GM18517 (cell line): ENCODE data around the gene MYT1.

Experiments used
- ATAC-seq: cut with Tn5 transposase; IDR thresholded peaks from one replicate; pipeline ENCODE4 v1.9.1; 2021; ENCODE audit warnings: mild to moderate bottlenecking, moderate library complexity; ENCODE audit not compliant: unreplicated experiment

The MYT1 gene

DNA sequence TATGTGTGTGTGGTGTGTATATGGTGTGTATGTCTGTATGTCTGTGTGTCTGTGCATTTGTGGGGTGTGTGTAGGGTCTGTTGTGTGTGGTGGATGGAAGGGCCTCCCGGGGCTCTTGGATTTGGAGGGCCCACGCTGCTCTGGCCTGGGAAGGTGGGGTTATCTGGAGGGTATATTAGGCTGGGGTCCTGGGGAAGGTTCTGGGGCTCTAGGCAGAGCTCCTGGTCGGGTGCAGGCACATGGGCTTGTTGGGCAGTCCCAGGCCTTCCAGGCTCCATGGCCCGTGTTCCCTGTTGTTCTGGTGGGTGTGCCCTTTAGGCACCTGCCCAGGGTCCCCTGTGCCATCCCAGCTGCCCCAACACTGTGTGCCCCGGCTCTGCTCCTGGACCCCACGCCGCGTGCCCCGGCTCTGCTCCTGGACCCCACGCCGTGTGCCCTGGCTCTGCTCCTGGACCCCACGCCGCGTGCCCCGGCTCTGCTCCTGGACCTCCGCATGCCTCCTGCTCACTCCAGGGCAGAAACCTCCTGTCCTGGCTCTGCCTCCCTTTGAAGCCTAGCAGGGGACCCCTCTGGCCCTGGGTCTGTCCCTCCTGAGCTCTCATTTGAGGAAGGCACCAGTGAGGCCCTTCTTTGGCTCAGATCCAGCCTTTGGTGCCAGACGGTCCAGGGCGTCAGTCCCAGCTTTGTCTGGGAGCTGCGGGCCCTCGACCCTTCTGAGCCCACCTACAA lies 10.2 kb upstream of the MYT1 start:
- ATAC-seq = no peak

GRCh38 chr20:64154590-64155257 lies 9.5 kb upstream of the MYT1 start:
- no peak for ATAC-seq

DNA sequence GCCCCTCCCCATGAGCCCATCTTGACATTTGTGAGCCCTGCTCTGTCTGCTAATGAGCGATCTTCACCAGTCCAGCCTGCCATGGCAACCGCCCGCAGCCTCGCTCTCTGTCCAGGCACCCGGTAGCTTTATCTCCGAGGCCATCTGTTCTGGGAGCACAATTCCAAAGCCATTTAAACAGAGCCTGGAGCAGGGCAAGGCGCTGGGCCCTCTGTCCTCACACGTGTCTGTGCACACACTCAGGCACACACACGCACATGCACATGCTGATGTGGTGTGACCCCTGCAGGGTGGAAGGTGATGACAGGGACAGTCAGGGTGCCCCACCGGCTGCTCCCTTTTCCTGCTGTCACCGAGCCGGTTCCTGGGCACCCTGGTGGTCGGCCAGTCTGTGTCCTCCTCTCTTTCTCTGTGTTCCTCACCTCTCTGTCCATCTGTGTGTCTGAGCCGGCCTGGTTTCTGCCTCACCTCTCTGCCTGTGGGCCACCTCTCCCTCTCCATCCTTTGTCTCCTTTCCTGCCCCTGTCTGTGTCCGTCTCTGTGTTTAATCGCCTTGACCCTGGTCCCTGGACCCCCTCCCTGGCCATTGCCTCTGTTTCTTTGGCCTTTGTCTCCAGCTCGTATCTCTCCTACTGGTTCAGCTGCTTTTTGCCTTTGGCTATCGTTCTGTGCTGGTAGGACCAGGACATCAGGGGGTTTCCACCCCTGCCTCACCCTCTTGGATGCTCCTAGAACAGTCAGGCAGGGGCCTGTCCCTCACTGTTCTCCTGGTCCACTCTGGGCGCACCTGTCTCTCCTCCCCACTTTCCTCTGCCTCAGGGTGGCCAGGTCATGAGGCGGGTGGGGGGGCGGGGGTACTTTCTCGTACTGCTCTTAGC lies 8.8 kb upstream of the MYT1 start:
- ATAC-seq = no peak

- no peak for ATAC-seq
Observed at GRCh38 chr20:64156136-64156885, 7.9 kb upstream of the MYT1 start.

DNA sequence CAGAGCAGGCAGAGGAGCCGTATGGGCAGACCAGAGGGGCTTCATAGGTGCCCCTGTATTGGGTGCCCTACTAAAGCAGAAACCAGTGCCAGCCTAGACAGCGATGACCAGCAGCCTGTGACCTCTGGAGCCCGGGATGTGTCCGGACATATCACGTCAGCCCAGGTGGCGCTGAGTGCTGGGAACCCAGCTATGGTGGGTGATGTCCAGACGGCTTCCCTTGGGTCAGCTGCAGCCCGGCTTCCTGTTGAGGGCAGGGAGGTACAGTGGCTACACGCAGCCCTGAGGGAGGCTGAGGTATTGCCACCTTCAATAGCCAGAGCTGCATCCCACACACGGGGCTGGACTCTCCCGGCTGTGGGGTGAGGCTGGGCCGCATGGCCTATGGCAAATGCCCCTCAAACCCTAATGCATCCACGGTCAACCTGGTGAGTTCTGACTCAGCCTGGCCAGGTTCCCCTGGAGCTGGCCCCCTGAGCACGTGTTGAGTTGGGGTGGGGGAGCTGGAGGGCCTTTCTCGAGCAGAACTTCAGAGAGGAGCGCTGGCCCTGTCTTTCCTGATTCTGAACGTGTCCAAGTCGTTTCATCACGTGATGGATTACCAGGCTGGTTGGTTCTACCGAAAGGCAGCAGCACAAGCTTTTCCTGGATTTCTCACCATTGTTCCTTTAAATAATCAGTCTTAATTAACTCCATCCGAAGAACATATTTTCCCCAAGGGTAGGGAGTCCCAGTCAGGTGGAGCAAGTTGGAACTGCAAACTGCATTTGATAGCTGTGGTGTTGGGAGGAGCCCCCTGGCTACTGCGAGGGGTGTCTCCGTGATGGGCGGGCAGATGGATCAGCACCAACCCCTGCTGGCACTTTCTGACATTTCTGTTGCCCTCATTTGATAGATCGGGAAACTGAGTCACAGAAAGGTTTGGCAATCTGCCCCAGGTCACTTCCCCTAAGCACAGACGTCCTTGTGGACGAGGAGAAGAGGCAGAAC lies 7.1 kb upstream of the MYT1 start:
- no peak for ATAC-seq

- ATAC-seq = no peak
Observed at GRCh38 chr20:64157878-64158277, 6.4 kb upstream of the MYT1 start.

GRCh38 chr20:64158346-64159285 lies 5.6 kb upstream of the MYT1 start:
- ATAC-seq = no peak

DNA sequence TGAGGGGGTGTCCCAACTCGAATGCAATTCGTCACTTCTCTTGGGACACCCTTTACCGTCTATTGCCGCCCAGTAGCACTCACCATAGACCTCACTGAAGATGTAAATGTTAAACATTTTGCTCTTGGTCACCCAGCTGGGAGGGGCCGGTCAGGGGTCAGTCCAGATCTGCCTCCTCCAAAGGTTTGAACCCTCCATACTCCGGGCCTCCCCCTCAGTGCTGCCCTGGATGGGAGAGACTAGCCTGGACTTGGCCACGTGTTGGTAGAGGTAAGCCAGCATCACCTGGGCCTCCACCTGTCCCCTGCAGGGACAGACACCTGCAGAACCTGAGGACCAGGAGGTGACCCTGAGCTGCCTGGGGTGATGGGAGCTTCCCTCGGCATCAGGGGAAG lies 5.0 kb upstream of the MYT1 start:
- no peak for ATAC-seq

GRCh38 chr20:64159711-64160110 lies 4.5 kb upstream of the MYT1 start:
- no peak for ATAC-seq

GRCh38 chr20:64160118-64160517 lies 4.1 kb upstream of the MYT1 start:
- ATAC-seq = no peak

DNA sequence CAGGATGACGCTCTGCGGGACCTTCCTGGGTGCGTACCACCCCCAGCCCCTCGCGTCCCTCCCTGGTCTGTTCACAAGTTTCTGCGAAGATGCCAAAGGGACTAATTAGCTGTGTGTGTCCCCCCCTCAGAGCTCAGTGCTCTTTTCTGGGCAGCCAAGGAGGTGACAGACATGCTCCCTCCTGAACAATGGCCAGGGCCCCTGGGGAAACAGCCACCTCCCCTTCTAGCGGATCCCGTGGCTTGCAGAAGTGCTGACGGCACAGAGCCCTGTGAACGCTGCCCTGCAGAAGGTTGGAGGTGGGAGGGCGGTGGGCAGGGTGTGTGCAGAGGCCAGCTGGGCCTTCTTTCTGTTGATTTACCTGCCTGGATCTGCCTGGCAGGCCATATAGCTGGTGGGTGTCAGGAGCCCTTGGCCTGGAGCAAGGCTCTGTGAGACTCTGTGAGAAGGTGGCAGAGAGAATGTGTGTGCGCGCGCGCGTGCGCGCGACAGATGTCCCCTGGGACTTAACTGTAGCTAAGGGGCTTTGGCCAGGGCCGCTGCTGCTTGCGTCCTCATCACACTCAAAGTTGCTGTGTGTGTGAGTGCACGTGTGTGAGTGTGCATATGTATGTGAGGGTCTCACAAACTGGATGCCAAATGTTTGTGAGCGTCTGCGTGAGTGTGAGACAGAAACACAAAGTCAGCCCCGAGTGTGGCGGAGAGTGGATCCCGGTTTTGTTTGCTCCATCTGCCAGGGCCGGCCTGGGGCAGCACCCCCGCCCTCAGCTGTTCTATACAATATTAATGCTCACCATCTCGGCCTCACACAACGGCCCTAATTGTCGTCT lies 3.5 kb upstream of the MYT1 start:
- ATAC-seq = no peak

- no peak for ATAC-seq
Observed at GRCh38 chr20:64161356-64162238, 2.7 kb upstream of the MYT1 start.

DNA sequence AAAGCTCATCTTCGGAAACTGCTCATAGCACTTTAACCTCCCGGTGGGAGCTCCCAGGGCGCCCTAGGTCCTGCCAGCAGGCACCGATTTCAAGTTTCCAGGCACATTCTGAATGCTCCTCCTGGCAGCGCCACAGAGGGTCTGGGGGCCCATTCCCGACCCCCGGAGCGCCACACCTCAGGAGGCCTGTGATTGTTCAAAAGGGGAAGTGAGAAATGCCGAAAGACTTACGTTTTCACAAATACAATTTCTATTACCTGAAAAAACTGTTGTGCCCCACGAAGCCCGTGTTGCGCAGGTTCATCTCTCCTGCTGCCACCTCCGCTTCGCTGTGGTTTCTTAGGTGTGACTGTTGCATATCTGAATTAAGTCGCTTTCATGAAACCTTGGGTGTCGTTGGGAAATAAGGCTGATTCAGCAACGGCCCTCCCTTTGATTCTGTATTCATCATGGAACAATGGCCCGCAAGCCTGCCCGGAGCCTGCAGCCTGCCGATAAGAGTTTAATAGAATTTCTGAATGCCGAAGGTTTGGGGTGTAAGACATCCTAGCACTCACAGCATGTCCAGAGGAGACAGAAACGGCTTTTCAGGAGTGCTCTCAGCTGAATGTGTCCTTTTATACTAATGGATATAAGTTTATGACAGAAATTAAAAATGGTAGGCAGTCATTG lies 1.9 kb upstream of the MYT1 start:
- no peak for ATAC-seq

GRCh38 chr20:64163776-64164122 lies 503 bp upstream of the MYT1 start:
- ATAC-seq = no peak

- ATAC-seq = no peak
Observed at GRCh38 chr20:64165866-64166600, 1.8 kb downstream of the MYT1 start.
